AML-193 (cell line): Measurements from ENCODE around the gene FARP2.

Experiments used
- DNase-seq, 2 experiments: peaks; one replicate each; lab custom pipeline; 2025; lab: John Stamatoyannopoulos, UW

FARP2 gene

GRCh38 chr2:241532733-241533601 lies 176.9 kb downstream of the FARP2 start:
- DNase-seq: no peak

- DNase-seq: no peak
Measured at GRCh38 chr2:241534293-241534692, 178.2 kb downstream of the FARP2 start.

- no peak for DNase-seq
Measured at GRCh38 chr2:241534701-241535375, 178.8 kb downstream of the FARP2 start.

- no peak for DNase-seq
Measured at GRCh38 chr2:241535871-241536655, 180.0 kb downstream of the FARP2 start.

- DNase-seq: no peak
Measured at GRCh38 chr2:241538838-241539615, 182.9 kb downstream of the FARP2 start.

- DNase-seq: no peak
Measured at GRCh38 chr2:241539616-241540374, 183.7 kb downstream of the FARP2 start.

- DNase-seq: no peak
Measured at GRCh38 chr2:241540401-241540770, 184.3 kb downstream of the FARP2 start.

GRCh38 chr2:241540771-241541561 lies 184.9 kb downstream of the FARP2 start:
- DNase-seq: no peak

GRCh38 chr2:241541564-241542277 lies 185.6 kb downstream of the FARP2 start:
- no peak for DNase-seq

- DNase-seq: no peak
Measured at GRCh38 chr2:241542278-241542605, 186.2 kb downstream of the FARP2 start.
